SKM-1 (cell line): ENCODE results near the gene GTF3C6.
"Not testable (repeated sequence)": the region's sequence is repeated elsewhere in the genome, so short reads cannot be mapped to it uniquely, and the experiment has no call there.

Source experiments
- DNase-seq: peaks from one replicate; lab custom pipeline; 2025; ENCODE audit not compliant: unreplicated experiment; lab: John Stamatoyannopoulos, UW

The GTF3C6 gene

DNA sequence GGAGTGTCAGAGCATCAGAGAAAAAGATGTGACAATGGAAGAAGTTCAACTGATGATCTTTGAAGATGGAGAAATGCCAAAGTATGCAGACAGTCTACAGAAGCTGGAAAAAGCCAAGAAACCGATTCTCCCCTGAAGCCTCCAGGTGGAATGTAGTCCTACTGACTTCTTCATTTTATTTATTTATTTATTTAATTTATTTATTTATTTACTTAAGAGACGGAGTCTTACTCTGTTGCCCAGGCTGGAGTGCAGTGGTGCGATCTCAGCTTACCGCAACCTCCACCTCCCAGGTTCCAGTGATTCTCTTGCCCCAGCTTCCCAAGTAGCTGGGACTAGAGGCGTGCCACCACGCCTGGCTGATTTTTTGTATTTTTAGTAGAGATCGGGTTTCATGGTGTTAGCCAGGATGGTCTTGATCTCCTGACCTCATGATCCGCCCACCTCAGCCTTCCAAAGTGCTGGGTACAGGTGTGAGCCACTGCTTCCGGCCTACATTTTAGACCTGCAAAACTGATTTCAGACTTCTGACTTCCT, 21.1 kb downstream of the GTF3C6 start:
- no peak for DNase-seq

DNA sequence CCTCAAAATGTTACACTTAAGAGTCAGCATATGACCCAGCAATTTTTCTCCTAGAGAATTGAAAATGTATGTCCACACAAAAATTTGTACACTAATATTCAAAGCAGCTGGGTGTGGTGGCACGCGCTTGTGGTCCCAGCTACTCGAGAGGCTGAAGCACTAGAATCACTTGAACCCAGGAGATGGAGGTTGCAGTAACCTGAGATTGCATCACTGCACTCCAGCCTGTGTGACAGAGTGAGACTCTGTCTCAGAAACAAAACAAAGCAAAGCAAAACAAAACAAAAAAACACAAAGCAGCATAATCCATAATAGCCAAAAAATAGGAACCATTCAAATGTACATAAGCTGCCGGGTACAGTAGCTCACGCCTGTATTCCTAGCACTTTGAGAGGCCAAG, 21.7 kb downstream of the GTF3C6 start:
- no peak for DNase-seq

DNA sequence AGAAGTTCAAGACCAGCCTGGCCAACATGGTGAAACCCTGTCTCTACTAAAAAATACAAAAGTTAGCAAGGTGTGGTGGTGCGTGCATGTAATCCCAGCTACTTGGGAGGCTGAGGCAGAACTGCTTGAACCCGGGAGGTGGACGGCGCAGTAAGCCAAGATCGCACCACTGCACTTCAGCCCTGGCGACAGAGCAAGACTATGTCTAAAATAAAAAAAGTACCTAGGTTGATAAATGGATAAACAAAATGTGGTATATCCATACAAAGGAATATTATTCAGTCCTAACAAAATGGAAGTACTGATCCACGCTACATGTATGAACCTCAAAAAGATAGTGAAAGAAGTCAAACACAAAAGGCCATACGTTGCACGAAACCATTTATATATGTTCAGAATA, 22.1 kb downstream of the GTF3C6 start:
- no peak for DNase-seq

DNA sequence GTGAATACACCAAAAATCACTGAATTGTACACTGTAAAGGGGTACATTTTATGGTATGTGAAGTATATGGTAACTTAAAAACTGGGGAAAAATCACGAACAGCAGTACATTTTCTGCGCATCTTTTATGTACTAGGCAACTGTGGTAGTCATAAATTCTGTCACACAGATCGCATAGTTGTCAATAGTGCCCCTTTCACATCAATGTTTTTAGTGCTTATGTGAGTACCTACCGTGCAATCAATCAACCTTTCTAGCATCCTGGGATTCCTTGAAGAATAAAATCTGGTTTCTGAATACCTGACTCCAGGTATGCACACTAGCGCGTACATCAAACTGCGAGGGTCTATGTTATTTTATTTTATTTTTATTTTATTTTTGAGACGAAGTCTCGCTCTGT, 22.7 kb downstream of the GTF3C6 start:
- no peak for DNase-seq

DNA sequence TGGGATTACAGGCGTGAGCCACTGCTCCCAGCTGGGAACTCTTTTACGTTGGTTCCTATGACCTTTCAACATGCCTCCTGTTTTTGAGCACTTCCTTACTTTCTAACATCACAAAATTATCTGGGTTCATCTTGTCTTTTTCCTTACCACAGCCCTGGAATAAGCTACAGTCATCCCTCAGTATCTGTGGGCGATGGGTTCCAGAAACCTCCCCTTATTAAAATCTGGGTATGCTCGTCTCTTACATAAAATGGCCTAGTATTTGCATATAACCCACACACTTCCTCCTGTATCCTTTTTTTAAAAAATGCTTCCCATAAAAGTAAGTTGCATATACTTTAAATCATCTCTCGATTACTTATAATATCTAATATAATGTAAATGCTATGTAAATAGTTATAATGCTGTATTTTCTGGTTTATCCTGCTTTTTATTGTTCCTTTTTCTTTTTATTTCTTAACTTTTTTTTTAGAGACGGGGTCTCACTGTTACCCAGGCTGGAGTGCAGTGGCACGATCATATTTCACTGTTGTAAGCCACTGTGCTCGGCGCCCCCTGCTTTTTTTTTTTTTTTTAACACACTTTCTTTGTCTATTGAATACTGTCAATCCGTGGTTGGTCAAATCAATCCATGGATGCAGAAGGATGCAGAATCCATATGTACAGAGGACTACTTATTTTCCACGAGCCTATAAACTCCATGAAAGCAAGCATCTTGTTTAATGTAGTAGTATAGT, 32.5 kb downstream of the GTF3C6 start:
- no peak for DNase-seq

DNA sequence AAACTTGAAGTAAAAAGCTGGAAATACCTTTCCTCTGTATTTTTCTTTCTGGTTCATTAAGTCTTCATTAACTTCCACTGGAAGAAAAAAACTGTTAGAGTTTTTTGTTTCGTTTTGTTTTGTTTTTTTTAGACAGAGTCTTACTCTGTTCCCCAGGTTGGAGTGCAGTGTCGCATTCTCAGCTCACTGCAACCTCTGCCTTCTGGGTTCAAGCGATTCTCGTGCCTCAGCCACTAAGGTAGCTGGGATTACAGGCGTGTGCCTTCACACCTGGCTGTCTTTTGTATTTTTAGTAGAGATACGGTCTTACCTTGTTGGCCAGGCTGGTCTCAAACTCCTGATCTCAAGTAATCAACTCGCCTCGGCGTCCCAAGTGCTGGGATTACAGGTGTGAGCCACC, 38.2 kb downstream of the GTF3C6 start:
- no peak for DNase-seq

DNA sequence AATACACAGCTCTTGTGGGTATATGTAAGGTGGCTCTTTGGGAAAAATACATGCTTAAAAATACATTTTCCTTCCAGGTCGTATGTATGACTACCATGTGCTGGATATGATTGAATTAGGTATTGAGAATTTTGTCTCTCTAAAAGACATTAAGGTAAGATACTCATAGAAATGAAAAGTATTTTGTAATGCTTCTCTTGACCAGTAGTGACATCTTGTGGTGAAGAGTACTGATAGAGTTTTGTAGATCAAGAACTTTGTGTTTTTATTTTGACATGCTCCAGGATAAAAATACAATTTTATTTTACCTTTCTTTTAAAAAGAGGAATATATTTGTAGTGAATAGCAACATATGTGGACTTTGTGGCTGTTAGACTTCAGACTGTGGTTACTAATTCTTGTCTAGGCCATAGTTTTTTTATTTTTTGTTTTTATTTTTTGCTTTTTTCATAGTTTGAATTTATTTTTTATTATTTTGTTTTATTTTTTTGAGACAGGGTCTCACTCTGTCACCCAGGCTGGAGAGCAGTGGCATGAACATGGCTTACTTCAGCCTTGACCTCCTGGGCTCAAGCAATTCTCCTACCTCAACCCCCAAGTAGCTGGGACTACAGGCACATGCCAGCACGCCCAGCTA, 41.2 kb downstream of the GTF3C6 start:
- peak; percentile 13 for DNase-seq

DNA sequence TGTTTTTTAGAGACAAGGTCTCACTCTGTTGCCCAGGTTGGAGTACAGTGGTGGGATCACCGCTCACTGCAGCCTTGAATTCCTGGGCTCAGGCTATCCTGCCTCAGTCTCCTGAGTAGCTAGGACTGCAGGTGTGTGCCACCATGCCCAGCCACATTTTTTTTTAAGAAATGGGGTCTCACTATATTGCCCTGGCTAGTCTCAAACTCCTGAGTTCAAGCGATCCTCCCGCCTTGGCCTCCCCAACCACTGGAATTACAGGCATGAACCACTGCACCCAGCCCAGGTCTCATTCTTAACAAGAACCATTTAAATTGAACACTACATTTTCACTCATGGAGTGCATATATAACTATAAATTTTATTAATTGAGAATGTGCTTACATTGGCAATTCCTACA, 43.8 kb downstream of the GTF3C6 start:
- DNase-seq = no peak

DNA sequence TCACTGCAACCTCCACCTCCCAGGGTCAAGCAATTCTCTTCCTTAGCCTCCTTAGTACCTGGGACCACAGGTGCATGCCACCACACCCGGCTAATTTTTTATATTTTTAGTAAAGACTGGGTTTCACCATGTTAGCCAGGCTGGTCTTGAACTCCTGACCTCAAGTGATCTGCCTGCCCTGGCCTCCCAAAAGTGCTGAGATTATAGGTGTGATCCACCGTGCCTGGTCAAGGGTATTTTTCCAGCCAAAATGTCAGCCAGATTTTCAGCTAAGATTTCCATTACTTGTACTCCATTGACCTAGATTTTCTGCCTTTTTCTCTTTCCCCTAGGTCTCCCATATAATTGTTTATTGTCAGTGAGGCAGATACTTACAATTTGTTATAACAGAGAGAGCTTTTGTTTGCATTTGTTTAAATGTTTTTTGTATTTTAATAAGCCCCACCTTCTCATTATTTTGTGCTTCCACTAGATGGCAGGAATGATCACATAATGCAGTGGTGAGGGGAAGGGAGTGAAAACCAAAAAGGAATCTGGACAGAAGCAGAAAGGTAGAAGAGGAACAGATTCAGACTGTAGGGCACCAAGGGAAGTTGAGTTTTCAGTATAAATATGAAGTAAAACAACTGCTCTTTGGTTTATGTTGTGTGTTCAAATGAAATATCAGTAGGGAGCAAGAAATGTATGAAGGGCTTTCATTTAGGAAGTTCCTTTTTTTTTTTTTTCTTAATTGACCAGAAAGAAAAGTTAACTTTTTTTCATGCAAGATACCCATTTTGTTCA, 53.0 kb downstream of the GTF3C6 start:
- peak; percentile 57 for DNase-seq

DNA sequence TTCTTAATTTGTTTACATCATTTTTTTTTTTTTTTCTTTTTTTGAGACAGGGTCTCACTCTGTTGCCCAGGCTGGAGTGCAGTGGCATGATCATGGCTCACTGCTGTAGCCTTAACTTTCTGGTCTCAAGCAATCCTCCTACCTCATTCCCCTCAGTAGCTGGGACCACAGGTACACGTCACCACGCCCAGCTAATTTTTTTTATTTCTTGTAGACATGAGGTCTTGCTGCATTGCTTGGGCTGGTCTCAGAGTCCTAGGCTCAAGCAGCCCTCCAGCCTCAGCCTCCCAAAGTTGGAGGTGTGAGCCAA, 53.6 kb downstream of the GTF3C6 start:
- no peak for DNase-seq

DNA sequence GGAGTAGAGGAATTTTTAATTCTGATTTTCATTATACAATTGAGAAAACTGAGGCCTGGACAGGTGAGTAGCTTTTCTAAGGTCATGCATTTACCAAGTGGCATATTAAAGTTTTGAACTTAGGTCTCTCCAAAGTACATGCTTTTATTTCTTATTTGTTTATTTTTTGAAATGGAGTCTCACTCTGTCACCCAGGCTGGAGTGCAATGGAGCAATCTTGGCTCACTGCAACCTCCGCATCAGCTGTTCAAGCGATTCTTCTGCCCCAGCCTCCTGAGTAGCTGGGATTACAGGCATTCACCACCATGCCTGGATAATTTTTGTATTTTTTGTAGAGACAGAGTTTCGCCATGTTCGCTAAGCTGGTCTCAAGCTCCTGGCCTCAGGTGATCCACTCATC, 54.0 kb downstream of the GTF3C6 start:
- DNase-seq = not testable (repeated sequence)

DNA sequence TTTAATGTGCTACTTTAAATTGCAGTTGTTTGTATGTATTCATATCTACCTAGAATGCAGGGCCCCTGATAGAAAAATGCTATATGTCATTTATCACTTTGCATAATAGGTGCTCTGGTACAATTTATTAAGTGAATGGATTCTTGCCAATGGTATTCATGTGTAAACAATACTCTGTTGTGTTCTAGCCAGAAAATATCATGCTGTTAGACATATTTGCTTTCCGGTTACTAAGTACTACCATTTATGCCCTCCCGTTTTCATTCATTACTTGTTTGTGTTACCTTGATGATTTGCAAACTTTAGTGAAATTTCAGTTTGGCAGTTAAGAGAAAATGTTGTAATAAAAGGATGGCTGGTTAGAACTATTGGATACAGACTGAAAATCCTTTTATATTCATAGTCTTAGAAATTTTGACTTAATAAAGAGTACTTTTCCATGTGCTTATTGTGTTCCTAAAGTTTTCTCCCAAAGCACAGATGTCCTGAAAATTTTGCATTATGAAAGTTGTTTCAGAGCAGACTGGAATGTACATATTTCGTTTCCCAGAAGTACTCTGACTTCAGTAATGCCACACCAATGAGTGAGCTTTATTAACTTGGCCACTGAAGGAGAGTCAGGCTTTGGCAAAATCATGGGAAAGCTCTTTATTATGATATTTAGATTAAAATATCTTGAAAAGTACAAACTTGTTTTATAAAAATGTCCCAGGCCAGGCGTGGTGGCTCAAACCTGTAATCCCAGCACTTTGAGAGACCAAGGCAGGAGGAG, 54.8 kb downstream of the GTF3C6 start:
- DNase-seq = no peak

DNA sequence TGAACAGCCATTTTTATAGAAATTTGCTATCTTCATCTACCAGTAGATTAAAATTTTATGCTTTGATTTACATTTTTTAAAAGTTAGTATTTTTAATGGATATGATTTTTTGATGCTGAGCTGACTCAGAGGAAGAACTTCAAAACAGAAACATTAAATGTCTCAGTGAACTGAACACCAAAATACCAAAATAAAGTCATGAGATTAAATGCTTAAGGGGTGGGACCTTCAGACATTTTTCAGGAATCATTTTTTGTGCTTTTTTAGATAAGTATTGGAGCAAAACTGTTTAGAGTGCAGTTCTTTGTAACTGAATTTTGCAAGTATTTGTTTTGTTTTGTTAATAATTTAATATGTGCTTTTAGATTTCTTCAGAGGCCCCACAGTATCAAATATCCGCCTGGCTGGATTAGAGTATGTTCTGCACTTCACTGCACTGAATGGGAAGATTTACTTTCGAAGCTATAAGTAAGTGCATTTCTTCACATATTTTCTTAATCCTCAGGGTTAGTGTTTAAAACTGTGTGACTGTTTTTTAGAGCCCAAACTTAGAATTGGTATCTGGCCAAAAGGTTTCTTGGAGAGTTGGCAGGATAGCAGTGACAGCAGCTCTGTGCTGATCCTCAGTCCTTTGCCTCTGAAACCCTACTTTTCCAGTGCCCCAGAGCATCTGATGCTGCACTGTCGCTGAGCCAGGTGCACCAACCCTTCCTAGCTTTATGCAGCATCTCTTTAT, 57.1 kb downstream of the GTF3C6 start:
- no peak for DNase-seq

DNA sequence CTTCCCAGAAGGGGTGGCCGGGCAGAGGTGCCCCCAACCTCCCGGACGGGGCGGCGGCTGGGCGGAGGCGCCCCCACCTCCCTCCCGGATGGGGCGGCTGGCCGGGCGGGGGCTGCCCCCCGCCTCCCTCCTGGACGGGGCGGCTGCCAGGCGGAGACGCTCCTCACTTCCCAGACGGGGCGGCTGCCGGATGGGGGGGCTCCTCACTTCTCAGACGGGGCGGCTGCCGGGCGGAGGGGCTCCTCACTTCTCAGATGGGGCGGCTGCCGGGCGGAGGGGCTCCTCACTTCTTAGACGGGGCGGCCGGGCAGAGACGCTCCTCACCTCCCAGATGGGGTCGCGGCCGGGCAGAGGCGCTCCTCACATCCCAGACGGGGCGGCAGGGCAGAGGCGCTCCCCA, 58.7 kb downstream of the GTF3C6 start:
- not testable (repeated sequence) for DNase-seq
